ENCODE data around the gene LYPLAL1. TPM values are rescaled to one million over a fixed set of nuclear protein-coding genes. Genes with fewer than 3 reads are reported as not detected.

Gene LYPLAL1
- total and polyA plus RNA-seq, 2 of the 8 experiments (the other 6 are each of a cell fraction or from before 2014, with no cell fraction given), result 6.3 to 23.8 TPM

GRCh38 chr1:219175212-219175564 lies 1.5 kb downstream of the LYPLAL1 start (continued):
- TF ChIP-seq CHD7 (IDR thresholded peaks at IDR 0.05; ENCODE audit: insufficient replicate concordance, low read length) (no peak), TAF1 (IDR thresholded peaks at IDR 0.05; ENCODE audit: low read depth, low read length) (no peak), CREB1 (IDR thresholded peaks at IDR 0.05) (no peak), EP300 (IDR thresholded peaks at IDR 0.05; ENCODE audit: borderline replicate concordance in 1 of 2, low read depth in 2 of 2, low read length in 2 of 2) (no peak), E2F6 (IDR thresholded peaks at IDR 0.05) (no peak), SUZ12 (IDR thresholded peaks at IDR 0.05; ENCODE audit: low read length) (no peak), EGR1 (IDR thresholded peaks at IDR 0.05; ENCODE audit: borderline replicate concordance, low read depth, low read length) (no peak), TBP (IDR thresholded peaks at IDR 0.05; ENCODE audit: low read depth, low read length) (no peak), KDM4A (IDR thresholded peaks at IDR 0.05; ENCODE audit: low read depth, low read length, severe bottlenecking) (no peak), BACH1 (IDR thresholded peaks at IDR 0.05; ENCODE audit: low read length) (no peak), SIX5 (IDR thresholded peaks at IDR 0.05; ENCODE audit: low read depth, low read length) (no peak)

Measured in H1 (cell line).